ENCODE data around the gene ZNF433.
"Not testable (repeated sequence)": the region's sequence is repeated elsewhere in the genome, so short reads cannot be mapped to it uniquely, and the experiment has no call there.

The ZNF433 gene

DNA sequence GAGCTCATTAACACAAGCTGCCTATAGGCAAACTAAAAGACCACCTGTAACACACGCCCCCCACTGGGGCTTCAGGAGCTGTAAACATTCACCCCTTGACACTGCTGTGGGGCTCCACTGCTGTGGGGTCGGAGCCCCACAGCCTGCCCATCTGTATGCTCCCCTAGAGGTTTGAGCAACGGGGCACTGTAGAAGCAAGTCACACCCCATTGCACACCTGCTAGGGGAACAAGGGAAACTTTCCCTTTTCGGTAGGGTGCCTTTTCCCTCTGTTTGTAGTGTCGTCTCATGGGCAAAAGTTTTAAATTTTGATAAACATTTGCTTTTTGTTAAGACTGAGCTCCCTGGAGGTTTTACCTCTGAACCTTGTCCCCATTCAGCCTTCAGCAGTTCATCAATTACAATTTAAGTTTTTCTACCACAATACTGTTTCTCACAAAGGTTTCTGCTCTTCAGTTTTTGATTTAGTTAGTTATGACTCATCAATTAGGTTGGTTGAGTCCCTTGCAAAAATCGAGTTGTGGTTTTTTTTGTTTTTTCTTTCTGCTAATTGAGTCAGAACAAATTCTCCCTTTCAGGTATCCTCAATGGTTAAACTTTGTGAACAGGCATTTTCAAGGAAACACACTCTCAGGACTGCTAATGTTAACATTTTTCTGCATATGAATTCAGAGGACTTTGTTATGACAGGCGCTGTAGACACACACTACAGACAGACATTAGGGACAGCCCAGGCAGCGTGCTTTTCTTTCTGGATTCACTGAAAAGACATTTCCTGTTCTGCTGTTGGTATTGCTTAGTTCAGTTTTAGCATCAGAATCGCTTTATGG is 35.1 kb downstream of the ZNF433 start:
- Histone ChIP-seq H3K4me3 (ENCODE audit: low read length) (no peak overlapping the region), H3F3A (ENCODE audit: control insufficient read depth, insufficient read depth) (no peaks in the 10 kb centered on the region), H3K36me3 (ENCODE audit: control insufficient read depth, low read length) (peaks cover 50% of the 10 kb centered on the region), H3K27ac (ENCODE audit: low read depth, low read length) (no peak overlapping the region), H3K4me1 (ENCODE audit: control insufficient read depth, low read length) (peaks cover 13% of the 10 kb centered on the region), H3K27me3 (ENCODE audit: control insufficient read depth, low read length) (no peaks in the 10 kb centered on the region), H3K9me2 (replicated peaks; ENCODE audit: control insufficient read depth, low read length) (no peaks in the 10 kb centered on the region), H4K20me1 (ENCODE audit: control insufficient read depth, insufficient read depth, low read depth, low read length) (no peaks in the 10 kb centered on the region), H3K4me2 (ENCODE audit: low read length) (no peak overlapping the region), H3K9me3 (ENCODE audit: control insufficient read depth, insufficient read depth, low read length) (peaks cover 2% of the 10 kb centered on the region; the same call in 1 of the 2 replicates), H3K79me2 (ENCODE audit: control insufficient read depth, low read length) (peaks cover 55% of the 10 kb centered on the region)
- TF ChIP-seq EZH2phosphoT487 (IDR thresholded peaks at IDR 0.05; ENCODE audit: borderline replicate concordance, low read length), result no peak
- TF ChIP-seq, protein P1, sequence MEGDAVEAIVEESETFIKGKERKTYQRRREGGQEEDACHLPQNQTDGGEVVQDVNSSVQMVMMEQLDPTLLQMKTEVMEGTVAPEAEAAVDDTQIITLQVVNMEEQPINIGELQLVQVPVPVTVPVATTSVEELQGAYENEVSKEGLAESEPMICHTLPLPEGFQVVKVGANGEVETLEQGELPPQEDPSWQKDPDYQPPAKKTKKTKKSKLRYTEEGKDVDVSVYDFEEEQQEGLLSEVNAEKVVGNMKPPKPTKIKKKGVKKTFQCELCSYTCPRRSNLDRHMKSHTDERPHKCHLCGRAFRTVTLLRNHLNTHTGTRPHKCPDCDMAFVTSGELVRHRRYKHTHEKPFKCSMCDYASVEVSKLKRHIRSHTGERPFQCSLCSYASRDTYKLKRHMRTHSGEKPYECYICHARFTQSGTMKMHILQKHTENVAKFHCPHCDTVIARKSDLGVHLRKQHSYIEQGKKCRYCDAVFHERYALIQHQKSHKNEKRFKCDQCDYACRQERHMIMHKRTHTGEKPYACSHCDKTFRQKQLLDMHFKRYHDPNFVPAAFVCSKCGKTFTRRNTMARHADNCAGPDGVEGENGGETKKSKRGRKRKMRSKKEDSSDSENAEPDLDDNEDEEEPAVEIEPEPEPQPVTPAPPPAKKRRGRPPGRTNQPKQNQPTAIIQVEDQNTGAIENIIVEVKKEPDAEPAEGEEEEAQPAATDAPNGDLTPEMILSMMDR (IDR thresholded peaks at IDR 0.05; ENCODE audit: low read depth, low read length, poor library complexity, severe bottlenecking), result no peak

GRCh38 chr19:11995174-11995573 is 40.3 kb downstream of the ZNF433 start:
- H3K9me3 ChIP-seq (ENCODE audit: control insufficient read depth, insufficient read depth, low read length), result peaks cover 9% of the 10 kb centered on the region; the same call in 1 of the 2 replicates
- H3K4me3 ChIP-seq (ENCODE audit: low read length), result no peak overlapping the region
- H3K36me3 ChIP-seq (ENCODE audit: control insufficient read depth, low read length), result peaks cover 64% of the 10 kb centered on the region
- TF ChIP-seq, protein P1 (IDR thresholded peaks at IDR 0.05; ENCODE audit: low read depth, low read length, poor library complexity, severe bottlenecking), result no peak
- no peak for TF ChIP-seq EZH2phosphoT487 (IDR thresholded peaks at IDR 0.05; ENCODE audit: borderline replicate concordance, low read length)
- no peaks in the 10 kb centered on the region for H3K27me3 ChIP-seq (ENCODE audit: control insufficient read depth, low read length)
- no peaks in the 10 kb centered on the region for H3F3A ChIP-seq (ENCODE audit: control insufficient read depth, insufficient read depth)
- no peaks in the 10 kb centered on the region for H3K9me2 ChIP-seq (replicated peaks; ENCODE audit: control insufficient read depth, low read length)
- no peaks in the 10 kb centered on the region for H4K20me1 ChIP-seq (ENCODE audit: control insufficient read depth, insufficient read depth, low read depth, low read length)
- H3K27ac ChIP-seq (ENCODE audit: low read depth, low read length), result no peak overlapping the region
- no peak overlapping the region for H3K4me2 ChIP-seq (ENCODE audit: low read length)
- H3K79me2 ChIP-seq (ENCODE audit: control insufficient read depth, low read length), result peaks cover 92% of the 10 kb centered on the region
- peaks cover 13% of the 10 kb centered on the region for H3K4me1 ChIP-seq (ENCODE audit: control insufficient read depth, low read length)

DNA sequence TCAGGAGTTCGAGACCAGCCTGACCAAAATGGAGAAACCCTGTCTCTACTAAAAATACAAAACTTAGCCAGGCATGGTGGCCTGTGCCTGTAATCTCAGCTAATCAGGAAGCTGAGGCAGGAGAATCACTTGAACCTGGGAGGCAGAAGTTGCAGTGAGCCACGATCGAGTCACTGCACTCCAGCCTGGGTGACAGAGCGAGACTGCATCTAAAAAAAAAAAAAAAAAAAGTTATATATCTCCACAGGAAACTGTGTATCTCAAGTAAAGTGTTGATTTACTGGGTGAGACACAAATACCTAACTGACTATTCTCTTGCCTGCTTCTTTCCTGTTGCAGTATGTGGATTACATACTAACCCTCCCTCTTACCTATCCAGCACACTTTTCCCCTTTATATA is 43.6 kb downstream of the ZNF433 start:
- Histone ChIP-seq H3K36me3 (ENCODE audit: control insufficient read depth, low read length) (peaks cover 59% of the 10 kb centered on the region), H3K79me2 (ENCODE audit: control insufficient read depth, low read length) (peaks cover 85% of the 10 kb centered on the region)
- H3K27ac ChIP-seq (ENCODE audit: low read depth, low read length); H3K27me3 ChIP-seq (ENCODE audit: control insufficient read depth, low read length); H3K9me2 ChIP-seq (replicated peaks; ENCODE audit: control insufficient read depth, low read length); H3K4me3 ChIP-seq (ENCODE audit: low read length); H4K20me1 ChIP-seq (ENCODE audit: control insufficient read depth, insufficient read depth, low read depth, low read length); H3K9me3 ChIP-seq (ENCODE audit: control insufficient read depth, insufficient read depth, low read length); H3F3A ChIP-seq (ENCODE audit: control insufficient read depth, insufficient read depth); H3K4me1 ChIP-seq (ENCODE audit: control insufficient read depth, low read length); H3K4me2 ChIP-seq (ENCODE audit: low read length): not testable (repeated sequence)

GRCh38 chr19:11989112-11989456 is 46.4 kb downstream of the ZNF433 start:
- Histone ChIP-seq H3K4me1 (ENCODE audit: control insufficient read depth, low read length) (peaks cover 14% of the 10 kb centered on the region; the same call in 1 of the 2 replicates), H3K79me2 (ENCODE audit: control insufficient read depth, low read length) (peaks cover 60% of the 10 kb centered on the region), H3K9me2 (replicated peaks; ENCODE audit: control insufficient read depth, low read length) (no peaks in the 10 kb centered on the region), H3K27me3 (ENCODE audit: control insufficient read depth, low read length) (no peaks in the 10 kb centered on the region), H3K4me2 (ENCODE audit: low read length) (peak overlapping the region; percentile 80), H3K9me3 (ENCODE audit: control insufficient read depth, insufficient read depth, low read length) (no peaks in the 10 kb centered on the region), H3F3A (ENCODE audit: control insufficient read depth, insufficient read depth) (0 out of 2 replicates have a peak, but pooled peaks cover 2% of the 10 kb centered on the region), H3K4me3 (ENCODE audit: low read length) (peak overlapping the region; percentile 91), H3K36me3 (ENCODE audit: control insufficient read depth, low read length) (peaks cover 44% of the 10 kb centered on the region), H4K20me1 (ENCODE audit: control insufficient read depth, insufficient read depth, low read depth, low read length) (0 out of 2 replicates have a peak, but pooled peaks cover 3% of the 10 kb centered on the region), H3K27ac (ENCODE audit: low read depth, low read length) (no peak overlapping the region)
- TF ChIP-seq, protein P1 (IDR thresholded peaks at IDR 0.05; ENCODE audit: low read depth, low read length, poor library complexity, severe bottlenecking), result no peak
- TF ChIP-seq EZH2phosphoT487 (IDR thresholded peaks at IDR 0.05; ENCODE audit: borderline replicate concordance, low read length), result no peak
